Kidney (tissue), 14 donors: Measurements from ENCODE around the gene HIPK2. TPM values are rescaled to one million over a fixed set of nuclear protein-coding genes. Genes with fewer than 3 reads are reported as not detected.

Experiments used
- DNase-seq, 5 donors: peaks; one replicate each; pipeline ENCODE4 v3.0.0-alpha.2; 2013 to 2020
- FAIRE-seq: peaks from 2 replicates; lab custom pipeline; 2012; peaks lifted over from hg19 to GRCh38; lab: Jason Lieb, UNC
- H3K27ac ChIP-seq, 2 donors: one replicate each; pipeline ENCODE4 v1.7.0; 2013; ENCODE audit warnings: low read depth in 2 of 2, low read length in 2 of 2, inconsistent platforms in 1 of 2
- H3K27me3 ChIP-seq: one replicate; pipeline ENCODE4 v1.7.1; 2013; ENCODE audit warnings: low read length, inconsistent platforms; ENCODE audit not compliant: control insufficient read depth, insufficient read depth
- H3K36me3 ChIP-seq, 3 donors: one replicate each; pipeline versions ENCODE4 v1.7.0 to v1.7.1; 2013; ENCODE audit warnings: low read length in 3 of 3, control low read depth in 1 of 3, inconsistent platforms in 1 of 3; ENCODE audit not compliant: insufficient read depth in 3 of 3, control insufficient read depth in 2 of 3
- H3K4me1 ChIP-seq, 3 donors: one replicate each; pipeline versions ENCODE4 v1.7.0 to v1.7.1; 2013; ENCODE audit warnings: low read length in 3 of 3, inconsistent platforms in 1 of 3, low read depth in 1 of 3; ENCODE audit not compliant: control insufficient read depth in 2 of 3, insufficient read depth in 2 of 3
- H3K4me3 ChIP-seq, 3 donors: one replicate each; pipeline versions ENCODE4 v1.7.0 to v1.8.1; 2013; ENCODE audit warnings: low read length in 3 of 3, control low read depth in 1 of 3, inconsistent platforms in 1 of 3
- H3K9ac ChIP-seq, 3 donors: one replicate each; pipeline versions ENCODE4 v1.7.0 to v1.7.1; 2013; ENCODE audit warnings: low read length in 3 of 3, control low read depth in 1 of 3, inconsistent platforms in 1 of 3
- H3K9me3 ChIP-seq, 3 donors: one replicate each; pipeline versions ENCODE4 v1.7.0 to v1.7.1; 2013; ENCODE audit warnings: low read length in 3 of 3, control low read depth in 1 of 3, inconsistent platforms in 1 of 3; ENCODE audit not compliant: control insufficient read depth in 2 of 3, insufficient read depth in 1 of 3
- CTCF ChIP-seq: IDR thresholded peaks from 3 replicates; pipeline ENCODE4 v1.5.1; 2012; ENCODE audit warnings: mild to moderate bottlenecking, moderate library complexity, borderline replicate concordance; ENCODE audit not compliant: insufficient read depth; ENCODE audit errors: extremely low read depth
- intact Hi-C: fragments of 100-400 bp; cut with DNase I; formaldehyde crosslinking; loops from one replicate; pipeline ENCODE4 v1.11.1; 2022
- polyA plus RNA-seq: library from polyadenylated mRNA; stranded (reverse); fragments of 350-450 nt; fragmentation: Illumina TruSeq; extraction: RNeasy Lipid Tissue Mini Kit (QIAGEN cat#74804); gene quantifications from one replicate; pipeline ENCODE4 v1.2.3, GENCODE V29; 2014; ENCODE audit warnings: low read depth, low replicate concordance; ENCODE audit not compliant: insufficient read depth
- total RNA-seq: library from RNA; stranded (reverse); fragmentation: NEBNext Ultra II Directional; extraction: Animal tissue kit (Norgen Biotek cat#: 25700); gene quantifications from one replicate; pipeline ENCODE4 v1.2.1, GENCODE V29; 2021
- donor health status: control.
- donor health status: control.
- donor health status: control.
- donor health status: control.
- donor health status: control.
- donor health status: DM: yes; HTN: yes; CAD: no.
- donor health status: Normal renal cell carcinoma (clear cell type).

HIPK2 gene
- total and polyA plus RNA-seq, 2 donors from 2014 or later, result 9.6 to 153 TPM

DNA sequence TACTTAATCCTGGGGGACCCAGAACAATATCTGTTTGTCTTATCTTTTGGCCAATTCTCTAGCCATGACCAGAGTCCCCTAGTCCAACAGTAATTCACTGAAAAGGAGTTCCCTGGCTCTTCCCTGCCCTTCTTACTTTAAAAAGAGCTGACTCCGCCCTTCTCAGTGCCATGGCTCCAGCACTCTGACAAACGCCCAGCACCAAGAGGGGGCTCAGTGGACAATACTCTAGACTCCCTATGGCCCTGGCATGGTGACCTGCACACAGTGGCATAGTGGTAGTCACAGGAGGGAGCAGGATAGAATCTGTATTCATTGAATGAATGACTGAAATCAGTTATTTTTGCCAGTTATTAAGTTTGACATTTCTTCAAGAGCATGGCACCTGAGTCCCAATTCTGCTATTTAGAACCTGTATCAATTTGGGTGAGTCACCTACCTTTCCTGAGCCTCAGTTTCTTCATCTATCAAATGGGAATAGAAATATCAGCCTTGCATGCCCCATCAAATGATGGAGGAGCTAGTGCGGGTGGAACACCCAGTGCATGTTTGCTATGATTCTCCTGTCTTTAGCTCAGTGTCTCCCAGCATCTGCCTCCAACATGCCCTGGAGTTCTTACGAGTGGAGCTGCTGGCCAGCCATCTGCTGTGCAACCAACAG, 184.9 kb downstream of the HIPK2 start:
- Histone ChIP-seq H3K27ac (no peak overlapping the region), H3K4me3 (no peak overlapping the region), H3K9ac (no peak overlapping the region), H3K4me1 (no peaks in the 10 kb centered on the region), H3K36me3 (peaks cover 11 to 69% (median 52%) of the 10 kb centered on the region in 3 donors), H3K9me3 (no peaks in the 10 kb centered on the region), H3K27me3 (no peaks in the 10 kb centered on the region)
- no peak for TF ChIP-seq CTCF
- no peak for DNase-seq
- intact Hi-C loops, result no loop called here
- no peak for FAIRE-seq

GRCh38 chr7:139591550-139592195, 186.1 kb downstream of the HIPK2 start:
- no peak for FAIRE-seq
- no peak overlapping the region for H3K27ac ChIP-seq
- peaks cover 11 to 58% (median 46%) of the 10 kb centered on the region in 3 donors for H3K36me3 ChIP-seq

GRCh38 chr7:139589474-139589873, 188.3 kb downstream of the HIPK2 start:
- no peak for FAIRE-seq
- intact Hi-C loops, result no loop called here

More at GRCh38 chr7:139591550-139592195, 186.1 kb downstream of the HIPK2 start:
- Histone ChIP-seq H3K27me3 (no peaks in the 10 kb centered on the region), H3K4me1 (no peaks in the 10 kb centered on the region), H3K9me3 (no peaks in the 10 kb centered on the region), H3K9ac (no peak overlapping the region), H3K4me3 (no peak overlapping the region)
- intact Hi-C loops, result no loop called here
- no peak for DNase-seq
- no peak for TF ChIP-seq CTCF

More at GRCh38 chr7:139589474-139589873, 188.3 kb downstream of the HIPK2 start:
- no peaks in the 10 kb centered on the region for H3K9me3 ChIP-seq
- no peak for TF ChIP-seq CTCF
- H3K27me3 ChIP-seq, result no peaks in the 10 kb centered on the region
- H3K4me3 ChIP-seq, result no peak overlapping the region
- no peak for DNase-seq
- H3K36me3 ChIP-seq, result peaks cover 6 to 52% (median 31%) of the 10 kb centered on the region in 3 donors
- H3K4me1 ChIP-seq, result no peaks in the 10 kb centered on the region
- no peak overlapping the region for H3K27ac ChIP-seq
- H3K9ac ChIP-seq, result no peak overlapping the region
